VCaP (cell line): Measurements from ENCODE around the gene KLF6.

ENCODE experiments used
- H3K27ac ChIP-seq: fragments of 450-650 bp; 2 replicates; pipeline ENCODE4 v1.5.1; 2017
- CTCF ChIP-seq: fragments of 450-650 bp; conservative IDR thresholded peaks from 2 replicates; pipeline ENCODE4 v1.5.1; 2017; ENCODE audit warnings: mild to moderate bottlenecking, moderate library complexity

KLF6 gene

GRCh38 chr10:3757250-3757637 lies 27.8 kb downstream of the KLF6 start:
- no peak overlapping the region for H3K27ac ChIP-seq
- TF ChIP-seq CTCF = no peak

GRCh38 chr10:3756360-3756740 lies 28.7 kb downstream of the KLF6 start:
- no peak for TF ChIP-seq CTCF
- no peak overlapping the region for H3K27ac ChIP-seq

GRCh38 chr10:3755440-3756359 lies 29.3 kb downstream of the KLF6 start:
- TF ChIP-seq CTCF = no peak
- H3K27ac ChIP-seq = no peak overlapping the region

GRCh38 chr10:3754727-3755439 lies 30.1 kb downstream of the KLF6 start:
- no peak overlapping the region for H3K27ac ChIP-seq

GRCh38 chr10:3750854-3751253 lies 34.2 kb downstream of the KLF6 start:
- no peak overlapping the region for H3K27ac ChIP-seq
- no peak for TF ChIP-seq CTCF

More at GRCh38 chr10:3754727-3755439, 30.1 kb downstream of the KLF6 start:
- TF ChIP-seq CTCF = no peak

GRCh38 chr10:3750006-3750816 lies 34.8 kb downstream of the KLF6 start:
- no peak for TF ChIP-seq CTCF
- peak overlapping the region; percentile 0; the same call in 1 of the 2 replicates for H3K27ac ChIP-seq

GRCh38 chr10:3749600-3749999 lies 35.4 kb downstream of the KLF6 start:
- TF ChIP-seq CTCF = no peak
- H3K27ac ChIP-seq = peak overlapping the region; percentile 0; the same call in 1 of the 2 replicates
